B cell (primary cell): ENCODE measurements around the gene ADAM11.

Source experiments
- EZH2 ChIP-seq: IDR thresholded peaks from 2 replicates; pipeline ENCODE4 v1.6.1; 2012; ENCODE audit warnings: borderline replicate concordance, low read depth, mild to moderate bottlenecking, moderate library complexity, low read length; ENCODE audit not compliant: insufficient read depth, poor library complexity, severe bottlenecking
- TF ChIP-seq, protein P1 (sequence below): fragments of 200-600 bp; IDR thresholded peaks from one replicate; pipeline ENCODE4 v1.8.0; 2022; ENCODE audit warnings: antibody characterized with exemption, mild to moderate bottlenecking

DNA sequence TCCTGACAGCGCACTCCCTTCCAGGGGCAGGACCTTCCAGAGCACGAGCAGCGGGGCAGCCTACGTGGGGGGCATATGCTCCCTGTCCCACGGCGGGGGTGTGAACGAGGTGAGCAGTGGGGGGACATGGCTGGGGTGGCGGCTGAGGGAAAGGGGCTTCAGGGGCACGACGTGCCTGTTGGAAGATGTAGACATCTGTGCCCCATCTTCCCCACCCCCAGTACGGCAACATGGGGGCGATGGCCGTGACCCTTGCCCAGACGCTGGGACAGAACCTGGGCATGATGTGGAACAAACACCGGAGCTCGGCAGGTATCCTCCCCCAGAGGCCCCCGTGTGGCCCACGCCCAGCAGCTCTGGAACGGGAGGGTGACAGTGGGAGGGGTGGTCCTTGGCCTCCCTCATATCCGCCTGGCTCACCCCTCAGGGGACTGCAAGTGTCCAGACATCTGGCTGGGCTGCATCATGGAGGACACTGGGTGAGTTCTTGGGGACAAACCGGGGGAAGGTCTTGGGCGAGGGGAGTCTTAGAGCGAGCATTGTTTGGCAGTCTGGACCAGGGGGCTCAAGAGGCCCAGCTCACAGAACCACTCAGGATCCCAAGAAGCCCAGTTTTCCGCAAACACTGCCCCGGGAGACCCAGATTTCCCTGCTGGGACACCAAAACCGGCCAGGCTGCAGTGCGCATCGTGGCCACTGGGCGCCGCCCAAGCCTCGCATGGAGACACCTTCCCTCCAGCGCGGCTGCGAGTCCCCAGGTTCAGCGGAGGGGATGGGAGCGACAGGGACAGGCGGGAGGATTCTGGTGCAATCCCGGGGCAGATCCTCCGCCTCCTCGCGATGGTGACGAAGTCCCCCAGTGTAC is 15.7 kb downstream of the ADAM11 start:
- TF ChIP-seq, protein P1, sequence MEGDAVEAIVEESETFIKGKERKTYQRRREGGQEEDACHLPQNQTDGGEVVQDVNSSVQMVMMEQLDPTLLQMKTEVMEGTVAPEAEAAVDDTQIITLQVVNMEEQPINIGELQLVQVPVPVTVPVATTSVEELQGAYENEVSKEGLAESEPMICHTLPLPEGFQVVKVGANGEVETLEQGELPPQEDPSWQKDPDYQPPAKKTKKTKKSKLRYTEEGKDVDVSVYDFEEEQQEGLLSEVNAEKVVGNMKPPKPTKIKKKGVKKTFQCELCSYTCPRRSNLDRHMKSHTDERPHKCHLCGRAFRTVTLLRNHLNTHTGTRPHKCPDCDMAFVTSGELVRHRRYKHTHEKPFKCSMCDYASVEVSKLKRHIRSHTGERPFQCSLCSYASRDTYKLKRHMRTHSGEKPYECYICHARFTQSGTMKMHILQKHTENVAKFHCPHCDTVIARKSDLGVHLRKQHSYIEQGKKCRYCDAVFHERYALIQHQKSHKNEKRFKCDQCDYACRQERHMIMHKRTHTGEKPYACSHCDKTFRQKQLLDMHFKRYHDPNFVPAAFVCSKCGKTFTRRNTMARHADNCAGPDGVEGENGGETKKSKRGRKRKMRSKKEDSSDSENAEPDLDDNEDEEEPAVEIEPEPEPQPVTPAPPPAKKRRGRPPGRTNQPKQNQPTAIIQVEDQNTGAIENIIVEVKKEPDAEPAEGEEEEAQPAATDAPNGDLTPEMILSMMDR, result peak; percentile 97
- TF ChIP-seq EZH2, result no peak
